ENCODE measurements around the gene CWC27. TPM values are rescaled to one million over a fixed set of nuclear protein-coding genes. Genes with fewer than 3 reads are reported as not detected.
"Not testable (repeated sequence)": the region's sequence is repeated elsewhere in the genome, so short reads cannot be mapped to it uniquely, and the experiment has no call there.

CWC27 gene
- polyA plus RNA-seq, 1 donor from 2014 or later, result 28.8 TPM

DNA sequence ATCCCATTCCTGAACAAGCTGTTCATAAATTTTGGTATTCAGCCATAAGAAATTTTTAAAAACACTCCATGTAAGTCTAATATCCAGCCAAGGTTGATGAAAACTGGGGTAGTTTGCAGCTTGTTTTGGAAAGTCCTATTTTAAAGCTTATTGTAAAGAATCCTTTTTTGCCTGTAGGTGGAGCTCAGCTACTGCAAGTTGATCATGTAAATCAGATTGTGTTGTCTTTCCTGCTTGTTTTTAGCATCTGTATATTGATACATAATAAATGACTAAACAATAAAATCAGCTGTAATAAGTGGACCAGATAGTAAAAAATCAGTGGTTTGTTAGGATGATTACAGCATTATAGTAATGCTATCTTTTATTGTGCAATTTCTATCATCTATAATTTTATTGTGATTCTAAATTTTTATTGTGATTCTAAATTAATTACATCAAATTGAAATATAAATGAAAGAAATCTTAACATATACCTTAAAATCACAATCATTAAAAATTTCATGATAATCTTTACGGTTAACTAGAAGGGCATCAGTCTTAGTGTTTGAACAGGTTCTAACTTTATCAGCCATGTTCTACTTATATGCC lies 42.4 kb downstream of the CWC27 start:
- Mint-ChIP-seq H3K4me3 (no peak overlapping the region), H3K4me1 (no peaks in the 10 kb centered on the region), H3K27me3 (no peaks in the 10 kb centered on the region), H3K36me3 (peaks cover 4% of the 10 kb centered on the region), H3K27ac (no peak overlapping the region), H3K9me3 (no peaks in the 10 kb centered on the region)

DNA sequence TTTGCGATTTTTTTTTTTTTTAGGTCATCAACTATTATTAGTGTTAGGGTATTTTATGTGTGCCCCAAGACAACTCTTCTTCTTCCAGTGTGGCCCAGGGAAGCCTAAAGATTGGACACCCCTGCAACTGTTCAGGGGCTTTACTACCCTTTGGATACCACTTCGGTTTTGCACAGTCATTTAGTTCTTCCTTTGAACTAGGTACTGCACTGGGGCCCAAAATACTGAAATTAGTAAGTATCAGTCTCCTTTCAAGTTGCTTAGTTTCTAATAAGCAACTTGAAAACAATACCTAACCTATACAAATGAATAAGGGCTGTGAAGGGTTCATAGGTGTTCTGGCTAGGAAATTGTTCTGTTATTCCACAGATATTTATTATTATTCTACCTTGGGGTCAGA lies 45.3 kb downstream of the CWC27 start:
- H3K4me1 Mint-ChIP-seq, result no peaks in the 10 kb centered on the region
- no peaks in the 10 kb centered on the region for H3K9me3 Mint-ChIP-seq
- H3K4me3 Mint-ChIP-seq, result no peak overlapping the region
- no peaks in the 10 kb centered on the region for H3K27me3 Mint-ChIP-seq
- peak overlapping the region in 1 of 3 donors; percentile 1 for H3K27ac Mint-ChIP-seq
- peaks cover 6% of the 10 kb centered on the region for H3K36me3 Mint-ChIP-seq

DNA sequence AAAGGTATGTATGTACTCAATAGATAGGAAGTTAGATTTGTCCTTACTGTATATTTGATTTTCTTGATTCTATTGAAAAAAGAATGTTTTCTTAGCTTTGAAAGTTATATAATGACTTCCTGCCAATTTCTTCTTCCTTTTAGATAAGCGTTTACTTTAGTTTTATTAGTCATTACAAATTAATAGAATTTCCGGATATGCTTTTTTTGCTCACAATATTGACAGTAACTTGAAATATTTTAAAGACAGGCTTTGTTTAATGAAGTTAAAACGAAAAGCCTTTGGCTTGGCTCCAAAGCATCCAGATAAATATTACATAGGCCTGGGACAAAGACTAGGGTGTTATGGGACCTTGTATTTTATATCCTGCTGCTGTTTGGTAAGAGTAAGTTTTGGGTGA lies 49.5 kb downstream of the CWC27 start:
- peaks cover 17 to 24% (median 18%) of the 10 kb centered on the region in 3 donors for H3K4me1 Mint-ChIP-seq
- no peak overlapping the region for H3K4me3 Mint-ChIP-seq
- H3K9me3 Mint-ChIP-seq, result no peaks in the 10 kb centered on the region
- no peaks in the 10 kb centered on the region for H3K27me3 Mint-ChIP-seq
- H3K36me3 Mint-ChIP-seq, result peaks cover 10% of the 10 kb centered on the region
- no peak overlapping the region for H3K27ac Mint-ChIP-seq

GRCh38 chr5:64819345-64819744 lies 50.6 kb downstream of the CWC27 start:
- not testable (repeated sequence) for H3K4me3 Mint-ChIP-seq, H3K36me3 Mint-ChIP-seq, H3K9me3 Mint-ChIP-seq, H3K27ac Mint-ChIP-seq, H3K27me3 Mint-ChIP-seq
- H3K4me1 Mint-ChIP-seq, result peaks cover 17 to 27% (median 18%) of the 10 kb centered on the region in 3 donors

DNA sequence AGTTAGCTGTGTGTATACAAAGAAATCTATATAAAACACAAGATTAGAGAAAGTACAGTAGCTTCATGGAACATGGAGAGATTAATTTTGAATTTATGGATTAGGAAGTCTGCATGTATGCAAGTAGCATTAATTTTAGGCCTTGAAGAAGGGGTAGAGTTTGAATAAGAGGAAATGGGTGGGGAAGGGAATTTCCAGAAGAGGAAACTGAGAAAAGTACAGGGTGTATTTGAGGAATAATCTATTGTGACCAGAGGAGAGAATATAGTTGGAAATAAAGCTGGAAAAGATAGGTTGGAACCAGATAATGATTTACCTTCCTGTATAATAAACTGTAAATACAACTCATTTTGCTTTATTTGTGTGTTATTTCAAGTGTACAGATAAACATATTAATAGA lies 53.6 kb downstream of the CWC27 start:
- Mint-ChIP-seq H3K27ac (peak overlapping the region in 1 of 3 donors; percentile 4), H3K4me1 (peaks cover 18 to 35% (median 20%) of the 10 kb centered on the region in 3 donors), H3K9me3 (no peaks in the 10 kb centered on the region), H3K27me3 (no peaks in the 10 kb centered on the region), H3K4me3 (peak overlapping the region in 2 of 4 donors; percentile 26 to 46), H3K36me3 (peaks cover 8% of the 10 kb centered on the region)

DNA sequence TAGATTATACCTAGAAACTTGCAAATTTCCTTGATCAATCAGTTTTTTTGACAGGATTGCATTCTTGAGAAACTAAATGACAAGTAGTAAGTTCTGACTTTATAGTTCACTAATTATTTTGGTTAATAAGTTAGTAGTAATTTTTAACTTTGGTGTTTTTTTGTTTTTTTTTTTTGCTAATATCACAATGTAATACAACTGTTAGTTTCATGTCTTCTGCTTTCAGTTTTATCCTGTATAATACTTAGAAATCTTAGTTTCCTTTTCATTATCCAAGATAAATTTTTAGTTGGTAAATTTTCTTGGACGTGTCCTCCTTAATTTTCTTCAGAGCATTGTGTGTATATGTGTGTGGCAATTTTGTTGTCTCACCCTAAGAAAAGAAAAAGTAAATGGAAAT lies 57.8 kb downstream of the CWC27 start:
- Mint-ChIP-seq H3K4me3 (no peak overlapping the region), H3K9me3 (no peaks in the 10 kb centered on the region), H3K4me1 (peaks cover 14 to 26% (median 15%) of the 10 kb centered on the region in 3 donors), H3K36me3 (peaks cover 14% of the 10 kb centered on the region), H3K27me3 (no peaks in the 10 kb centered on the region), H3K27ac (no peak overlapping the region)

DNA sequence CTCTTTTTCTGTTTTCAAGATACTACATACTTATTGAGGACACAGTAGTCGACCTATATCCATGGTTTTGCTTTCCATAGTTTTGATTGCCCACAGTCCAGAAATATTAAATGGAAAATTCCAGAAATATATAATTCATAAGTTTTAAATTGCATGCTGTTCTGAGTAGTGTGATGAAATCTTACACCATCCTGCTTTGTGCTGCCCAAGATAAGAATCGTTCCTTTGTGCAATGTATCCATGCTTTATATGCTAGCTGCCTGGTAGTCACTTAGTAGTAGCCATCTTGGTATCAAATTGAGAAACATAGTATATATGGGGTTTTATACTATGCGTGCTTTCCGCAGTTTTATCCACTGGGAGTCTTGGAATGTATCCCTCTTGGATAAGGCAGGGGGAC lies 59.0 kb downstream of the CWC27 start:
- H3K4me3 Mint-ChIP-seq, result no peak overlapping the region
- no peak overlapping the region for H3K27ac Mint-ChIP-seq
- H3K4me1 Mint-ChIP-seq, result peaks cover 4 to 16% (median 6%) of the 10 kb centered on the region in 3 donors
- H3K27me3 Mint-ChIP-seq, result no peaks in the 10 kb centered on the region
- H3K36me3 Mint-ChIP-seq, result peaks cover 9% of the 10 kb centered on the region
- H3K9me3 Mint-ChIP-seq, result no peaks in the 10 kb centered on the region

DNA sequence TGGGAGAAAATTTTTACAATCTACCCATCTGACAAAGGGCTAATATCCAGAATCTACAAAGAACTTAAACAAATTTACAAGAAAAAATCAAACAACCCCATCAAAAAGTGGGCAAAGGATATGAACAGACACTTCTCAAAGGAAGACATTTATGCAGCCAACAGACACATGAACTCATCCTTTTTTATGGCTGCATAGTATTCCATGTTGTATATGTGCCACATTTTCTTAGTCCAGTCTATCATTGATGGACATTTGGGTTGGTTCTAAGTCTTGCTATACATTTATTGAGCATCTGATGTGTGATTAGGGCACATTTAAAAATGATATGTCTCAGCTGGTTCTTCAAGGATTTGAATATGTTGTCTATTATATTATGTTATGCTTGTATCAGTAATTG lies 61.9 kb downstream of the CWC27 start:
- not testable (repeated sequence) for H3K36me3 Mint-ChIP-seq, H3K4me1 Mint-ChIP-seq, H3K9me3 Mint-ChIP-seq, H3K27me3 Mint-ChIP-seq, H3K4me3 Mint-ChIP-seq, H3K27ac Mint-ChIP-seq

DNA sequence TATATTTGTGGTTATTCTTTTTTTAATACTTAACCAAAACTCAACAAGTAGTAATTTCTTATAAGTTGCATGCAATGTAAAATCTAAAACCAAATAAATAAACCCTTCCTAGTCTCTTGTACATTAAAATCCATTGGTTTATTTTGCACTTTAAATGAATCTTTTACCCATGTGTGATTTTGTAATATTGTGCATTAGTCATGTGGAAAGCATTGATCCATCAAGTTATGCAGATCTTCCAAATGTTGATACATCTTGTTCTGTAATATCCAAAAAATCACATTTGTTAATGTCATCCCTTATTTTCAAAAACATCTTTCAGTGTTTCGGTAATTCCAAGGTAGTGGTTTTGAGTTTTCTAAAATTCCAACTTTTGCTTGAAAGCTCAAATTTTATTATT lies 63.3 kb downstream of the CWC27 start:
- H3K36me3 Mint-ChIP-seq, result peaks cover 7% of the 10 kb centered on the region
- peaks cover 0 to 2% (median 0%) of the 10 kb centered on the region in 3 donors for H3K4me1 Mint-ChIP-seq
- H3K27me3 Mint-ChIP-seq, result no peaks in the 10 kb centered on the region
- no peak overlapping the region for H3K4me3 Mint-ChIP-seq
- H3K27ac Mint-ChIP-seq, result no peak overlapping the region
- no peaks in the 10 kb centered on the region for H3K9me3 Mint-ChIP-seq

DNA sequence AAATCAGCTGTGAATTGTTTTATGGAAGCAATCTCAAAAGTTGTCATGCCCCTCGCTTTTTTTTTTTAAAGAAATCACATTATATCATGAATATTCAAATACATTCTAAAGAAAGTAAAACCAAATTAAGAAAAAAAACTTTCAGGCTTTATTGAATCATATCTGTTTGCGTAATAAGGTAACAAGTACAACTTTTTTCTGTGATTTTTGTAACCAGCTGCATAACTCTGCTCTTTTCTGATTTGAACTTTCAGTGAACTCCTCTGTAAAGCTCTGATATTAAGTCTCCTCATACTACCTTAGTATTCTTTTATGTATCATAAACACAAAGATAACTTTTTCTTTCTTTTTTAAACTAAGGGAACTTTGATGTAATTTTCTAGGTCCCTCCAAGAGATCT lies 65.3 kb downstream of the CWC27 start:
- Mint-ChIP-seq H3K27me3 (no peaks in the 10 kb centered on the region), H3K27ac (no peak overlapping the region), H3K4me3 (no peak overlapping the region), H3K4me1 (peaks cover 0 to 2% (median 0%) of the 10 kb centered on the region in 3 donors), H3K36me3 (peaks cover 7% of the 10 kb centered on the region), H3K9me3 (no peaks in the 10 kb centered on the region)

DNA sequence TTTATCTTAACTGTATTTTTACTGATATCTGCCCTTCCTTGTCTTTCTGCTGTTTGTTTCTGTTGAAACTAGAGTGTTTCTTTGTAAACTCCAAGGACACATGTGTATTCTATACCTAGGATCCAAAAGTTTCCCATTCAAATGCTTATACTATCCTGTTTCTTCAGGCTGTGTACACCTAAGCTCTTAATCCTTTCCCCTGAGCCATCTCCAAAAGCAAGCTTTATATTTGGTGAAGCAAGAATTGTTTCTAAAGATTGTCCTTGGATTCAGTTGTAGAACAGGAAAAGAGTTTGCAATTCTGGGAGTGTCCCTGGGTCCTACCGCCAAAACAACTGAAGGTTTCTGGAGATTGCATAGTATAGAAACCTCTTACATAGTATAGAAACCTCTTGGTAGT lies 65.9 kb downstream of the CWC27 start:
- Mint-ChIP-seq H3K4me3 (no peak overlapping the region), H3K27ac (no peak overlapping the region)

GRCh38 chr5:64835266-64835665 lies 66.5 kb downstream of the CWC27 start:
- Mint-ChIP-seq H3K4me1 (peaks cover 0 to 4% (median 0%) of the 10 kb centered on the region in 3 donors), H3K9me3 (no peaks in the 10 kb centered on the region), H3K27me3 (no peaks in the 10 kb centered on the region), H3K27ac (no peak overlapping the region), H3K4me3 (no peak overlapping the region), H3K36me3 (peaks cover 4% of the 10 kb centered on the region)

More for the DNA sequence above, 65.9 kb downstream of the CWC27 start:
- Mint-ChIP-seq H3K27me3 (no peaks in the 10 kb centered on the region), H3K9me3 (no peaks in the 10 kb centered on the region), H3K36me3 (peaks cover 6% of the 10 kb centered on the region), H3K4me1 (peaks cover 0 to 2% (median 0%) of the 10 kb centered on the region in 3 donors)

DNA sequence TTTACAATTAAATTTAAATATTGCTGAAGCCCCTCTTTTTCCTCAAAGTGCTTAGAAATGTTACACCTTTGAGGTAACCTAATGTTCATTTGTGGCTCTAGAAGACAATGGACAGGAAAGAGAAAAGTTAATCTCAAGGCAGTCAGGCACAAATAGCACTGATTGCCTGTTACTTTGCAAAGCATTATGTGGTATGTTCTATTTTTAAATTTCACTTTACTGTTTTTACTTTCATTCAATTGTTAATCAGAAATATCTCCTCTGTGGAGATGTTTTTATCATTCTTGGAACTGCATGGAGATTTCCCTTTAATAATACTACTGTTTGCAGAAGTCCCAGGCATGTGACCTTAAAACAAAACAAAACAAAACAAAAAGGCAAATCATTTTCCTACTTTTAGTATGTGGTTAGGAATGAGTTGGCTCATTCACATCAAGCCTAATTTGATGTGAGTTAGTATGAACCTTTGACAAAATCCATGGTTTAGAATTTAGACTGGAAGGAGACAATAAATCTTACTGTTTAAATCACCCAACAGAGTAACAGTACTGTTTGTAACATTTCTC lies 67.5 kb downstream of the CWC27 start:
- no peak overlapping the region for H3K27ac Mint-ChIP-seq
- peaks cover 0 to 5% (median 4%) of the 10 kb centered on the region in 3 donors for H3K9me3 Mint-ChIP-seq
- peaks cover 13% of the 10 kb centered on the region for H3K36me3 Mint-ChIP-seq
- peaks cover 0 to 4% (median 0%) of the 10 kb centered on the region in 3 donors for H3K4me1 Mint-ChIP-seq
- H3K27me3 Mint-ChIP-seq, result no peaks in the 10 kb centered on the region
- H3K4me3 Mint-ChIP-seq, result no peak overlapping the region

DNA sequence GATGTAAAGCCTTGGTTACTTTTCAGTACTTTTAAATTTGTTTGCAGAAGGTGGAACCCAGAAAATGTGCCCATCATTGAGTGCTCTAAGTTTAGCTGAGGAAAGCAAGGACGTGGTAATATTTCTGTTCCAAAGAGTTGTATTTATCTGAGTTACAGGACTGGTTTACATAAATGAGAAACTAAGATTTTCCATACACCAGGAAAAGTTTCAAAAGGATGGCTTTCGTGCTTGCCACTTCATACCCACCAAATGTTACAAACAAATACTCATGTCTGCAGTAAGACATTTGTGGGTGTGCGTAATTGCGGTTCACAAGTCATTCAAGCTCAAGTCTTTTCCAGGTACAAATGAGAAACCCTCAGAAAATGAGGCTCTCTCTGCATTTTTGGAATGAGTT lies 68.1 kb downstream of the CWC27 start:
- Mint-ChIP-seq H3K27ac (no peak overlapping the region), H3K4me3 (no peak overlapping the region), H3K27me3 (no peaks in the 10 kb centered on the region), H3K36me3 (peaks cover 17% of the 10 kb centered on the region), H3K4me1 (peaks cover 0 to 4% (median 0%) of the 10 kb centered on the region in 3 donors), H3K9me3 (peaks cover 0 to 6% (median 4%) of the 10 kb centered on the region in 3 donors)

DNA sequence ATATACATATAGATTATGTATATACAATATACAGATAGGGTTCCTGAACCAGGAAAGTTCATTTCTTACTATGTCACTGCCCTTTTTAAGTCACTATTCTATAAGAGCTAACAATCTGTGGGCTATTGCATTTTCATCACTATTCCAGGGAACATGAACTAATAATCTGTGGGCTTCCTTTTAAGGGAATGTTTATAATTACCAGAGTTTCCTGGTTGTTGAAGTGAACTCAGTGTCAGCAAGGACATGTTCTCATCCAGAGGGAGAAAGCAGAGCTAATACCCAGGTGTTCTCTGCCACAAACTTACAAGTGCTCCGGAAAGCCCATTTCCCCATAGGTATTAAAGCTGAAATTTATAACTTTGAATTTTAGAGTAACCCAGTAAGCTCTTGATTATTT lies 69.6 kb downstream of the CWC27 start:
- H3K9me3 Mint-ChIP-seq, result peaks cover 0 to 6% (median 4%) of the 10 kb centered on the region in 3 donors
- peaks cover 19% of the 10 kb centered on the region for H3K36me3 Mint-ChIP-seq
- peaks cover 0 to 4% (median 0%) of the 10 kb centered on the region in 3 donors for H3K4me1 Mint-ChIP-seq
- H3K27ac Mint-ChIP-seq, result no peak overlapping the region
- no peak overlapping the region for H3K4me3 Mint-ChIP-seq
- no peaks in the 10 kb centered on the region for H3K27me3 Mint-ChIP-seq

GRCh38 chr5:64838803-64839202 lies 70.1 kb downstream of the CWC27 start:
- Mint-ChIP-seq H3K4me3 (no peak overlapping the region), H3K27me3 (no peaks in the 10 kb centered on the region), H3K27ac (no peak overlapping the region), H3K9me3 (peaks cover 0 to 6% (median 4%) of the 10 kb centered on the region in 3 donors), H3K4me1 (peaks cover 0 to 4% (median 0%) of the 10 kb centered on the region in 3 donors), H3K36me3 (peaks cover 19% of the 10 kb centered on the region)
